HG02623 (cell line): ENCODE results near the gene CCNQ.

ENCODE experiments used
- ATAC-seq: cut with Tn5 transposase; IDR thresholded peaks from one replicate; pipeline ENCODE4 v1.9.1; 2021; ENCODE audit warnings: moderate library complexity; ENCODE audit not compliant: unreplicated experiment

CCNQ gene

GRCh38 chrX:153546386-153546785 lies 52.6 kb downstream of the CCNQ start:
- ATAC-seq, result no peak

- no peak for ATAC-seq
Measured at GRCh38 chrX:153544727-153545126, 54.2 kb downstream of the CCNQ start.

- ATAC-seq, result no peak
Measured at GRCh38 chrX:153539979-153540358, 59.0 kb downstream of the CCNQ start.

GRCh38 chrX:153539171-153539978 lies 59.6 kb downstream of the CCNQ start:
- no peak for ATAC-seq

- no peak for ATAC-seq
Measured at GRCh38 chrX:153538424-153538823, 60.5 kb downstream of the CCNQ start.
